Measurements from ENCODE around the gene CAPN10. TPM values are rescaled to one million over a fixed set of nuclear protein-coding genes. Genes with fewer than 3 reads are reported as not detected.

The CAPN10 gene
- total RNA-seq, 3 donors from 2014 or later = 38.2 to 43.4 (median 41.1) TPM

- H3K36me3 Mint-ChIP-seq (ENCODE audit: insufficient read depth) = no peaks in the 10 kb centered on the region
- DNase-seq = no peak
- no peaks in the 10 kb centered on the region for H3K9me3 Mint-ChIP-seq
- ATAC-seq = no peak
- peaks cover 4% of the 10 kb centered on the region for H3K27me3 Mint-ChIP-seq (ENCODE audit: low read depth)
- H3K4me1 Mint-ChIP-seq (ENCODE audit: low read depth) = no peaks in the 10 kb centered on the region
- no peak overlapping the region for H3K4me3 Mint-ChIP-seq
Observed at GRCh38 chr2:240642806-240643092, 56.2 kb downstream of the CAPN10 start.

- Mint-ChIP-seq H3K27me3 (ENCODE audit: low read depth) (peaks cover 9% of the 10 kb centered on the region), H3K9me3 (no peaks in the 10 kb centered on the region), H3K4me3 (no peak overlapping the region), H3K4me1 (ENCODE audit: low read depth) (no peaks in the 10 kb centered on the region), H3K36me3 (ENCODE audit: insufficient read depth) (no peaks in the 10 kb centered on the region)
- ATAC-seq (no peak), DNase-seq (no peak)
Observed at GRCh38 chr2:240643093-240643810, 56.7 kb downstream of the CAPN10 start.

- Mint-ChIP-seq H3K27me3 (ENCODE audit: low read depth) (peaks cover 12% of the 10 kb centered on the region), H3K4me3 (no peak overlapping the region), H3K9me3 (no peaks in the 10 kb centered on the region), H3K36me3 (ENCODE audit: insufficient read depth) (no peaks in the 10 kb centered on the region), H3K4me1 (ENCODE audit: low read depth) (no peaks in the 10 kb centered on the region)
- ATAC-seq (no peak), DNase-seq (no peak)
Observed at GRCh38 chr2:240643811-240644150, 57.2 kb downstream of the CAPN10 start.

- H3K27me3 Mint-ChIP-seq (ENCODE audit: low read depth) = peaks cover 16% of the 10 kb centered on the region
- H3K4me3 Mint-ChIP-seq = no peak overlapping the region
- no peak for DNase-seq
- no peaks in the 10 kb centered on the region for H3K36me3 Mint-ChIP-seq (ENCODE audit: insufficient read depth)
- no peaks in the 10 kb centered on the region for H3K9me3 Mint-ChIP-seq
- no peak for ATAC-seq
- H3K4me1 Mint-ChIP-seq (ENCODE audit: low read depth) = no peaks in the 10 kb centered on the region
Observed at GRCh38 chr2:240644171-240644651, 57.7 kb downstream of the CAPN10 start.

GRCh38 chr2:240644859-240645301 is 58.3 kb downstream of the CAPN10 start:
- no peaks in the 10 kb centered on the region for H3K9me3 Mint-ChIP-seq
- ATAC-seq = no peak
- no peak for DNase-seq

GRCh38 chr2:240645346-240645745 is 58.8 kb downstream of the CAPN10 start:
- Mint-ChIP-seq H3K36me3 (ENCODE audit: insufficient read depth) (no peaks in the 10 kb centered on the region), H3K4me1 (ENCODE audit: low read depth) (no peaks in the 10 kb centered on the region), H3K9me3 (no peaks in the 10 kb centered on the region), H3K27me3 (ENCODE audit: low read depth) (peaks cover 21% of the 10 kb centered on the region), H3K4me3 (no peak overlapping the region)
- DNase-seq = no peak
- ATAC-seq = no peak

More at GRCh38 chr2:240644859-240645301, 58.3 kb downstream of the CAPN10 start:
- Mint-ChIP-seq H3K4me1 (ENCODE audit: low read depth) (no peaks in the 10 kb centered on the region), H3K4me3 (no peak overlapping the region), H3K27me3 (ENCODE audit: low read depth) (peaks cover 20% of the 10 kb centered on the region), H3K36me3 (ENCODE audit: insufficient read depth) (no peaks in the 10 kb centered on the region)

- H3K27me3 Mint-ChIP-seq (ENCODE audit: low read depth) = peaks cover 23% of the 10 kb centered on the region
- no peaks in the 10 kb centered on the region for H3K9me3 Mint-ChIP-seq
- no peak for DNase-seq
- ATAC-seq = peak in 1 of 2 donors; percentile 32
- H3K36me3 Mint-ChIP-seq (ENCODE audit: insufficient read depth) = no peaks in the 10 kb centered on the region
- no peaks in the 10 kb centered on the region for H3K4me1 Mint-ChIP-seq (ENCODE audit: low read depth)
- H3K4me3 Mint-ChIP-seq = no peak overlapping the region
Observed at GRCh38 chr2:240645801-240646175, 59.3 kb downstream of the CAPN10 start.

GRCh38 chr2:240646176-240646899 is 59.8 kb downstream of the CAPN10 start:
- Mint-ChIP-seq H3K36me3 (ENCODE audit: insufficient read depth) (no peaks in the 10 kb centered on the region), H3K9me3 (no peaks in the 10 kb centered on the region), H3K4me3 (no peak overlapping the region), H3K27me3 (ENCODE audit: low read depth) (peaks cover 27% of the 10 kb centered on the region), H3K4me1 (ENCODE audit: low read depth) (no peaks in the 10 kb centered on the region)
- no peak for ATAC-seq
- DNase-seq = no peak

- no peaks in the 10 kb centered on the region for H3K36me3 Mint-ChIP-seq (ENCODE audit: insufficient read depth)
- DNase-seq = no peak
- ATAC-seq = no peak
- no peaks in the 10 kb centered on the region for H3K9me3 Mint-ChIP-seq
- H3K27me3 Mint-ChIP-seq (ENCODE audit: low read depth) = peaks cover 31% of the 10 kb centered on the region
- H3K4me3 Mint-ChIP-seq = no peak overlapping the region
- H3K4me1 Mint-ChIP-seq (ENCODE audit: low read depth) = no peaks in the 10 kb centered on the region
Observed at GRCh38 chr2:240646900-240647502, 60.5 kb downstream of the CAPN10 start.

GRCh38 chr2:240647503-240648154 is 61.1 kb downstream of the CAPN10 start:
- no peak for DNase-seq
- no peak overlapping the region for H3K4me3 Mint-ChIP-seq
- H3K4me1 Mint-ChIP-seq (ENCODE audit: low read depth) = no peaks in the 10 kb centered on the region
- ATAC-seq = no peak
- no peaks in the 10 kb centered on the region for H3K36me3 Mint-ChIP-seq (ENCODE audit: insufficient read depth)
- H3K27me3 Mint-ChIP-seq (ENCODE audit: low read depth) = peaks cover 34% of the 10 kb centered on the region
- no peaks in the 10 kb centered on the region for H3K9me3 Mint-ChIP-seq

- H3K27me3 Mint-ChIP-seq (ENCODE audit: low read depth) = peaks cover 36% of the 10 kb centered on the region
- H3K36me3 Mint-ChIP-seq (ENCODE audit: insufficient read depth) = no peaks in the 10 kb centered on the region
- H3K9me3 Mint-ChIP-seq = no peaks in the 10 kb centered on the region
- DNase-seq (no peak), ATAC-seq (no peak)
- H3K4me3 Mint-ChIP-seq = no peak overlapping the region
- H3K4me1 Mint-ChIP-seq (ENCODE audit: low read depth) = no peaks in the 10 kb centered on the region
Observed at GRCh38 chr2:240648155-240648649, 61.7 kb downstream of the CAPN10 start.

Other genes with a start within 250 kb of the CAPN10 start
- gene GPC1, start 151.1 kb upstream of the CAPN10 start, total RNA-seq = 1 to 10 TPM; 3.7 to 6.3 (median 5.9) TPM
- 10 to 100 TPM; 15.7 to 17.2 (median 15.8) TPM for gene ANKMY1, start 28.7 kb upstream of the CAPN10 start, total RNA-seq
- 1 to 10 TPM; 5.7 to 6.1 (median 5.9) TPM for gene DUSP28, start 26.4 kb upstream of the CAPN10 start, total RNA-seq
- gene RNPEPL1, start 18.2 kb upstream of the CAPN10 start, total RNA-seq = 10 to 100 TPM; 40.9 to 46.0 (median 42.9) TPM
- gene GPR35, start 38.7 kb downstream of the CAPN10 start, total RNA-seq = 1 to 10 TPM; 3.0 to 3.5 (median 3.3) TPM
- not detected for gene AQP12B, start 96.2 kb downstream of the CAPN10 start, total RNA-seq
- not detected for gene AQP12A, start 105.1 kb downstream of the CAPN10 start, total RNA-seq
- 1 to 10 TPM; 2.5 to 4.5 (median 3.1) TPM for gene KIF1A, start 233.5 kb downstream of the CAPN10 start, total RNA-seq

All from activated T-cell treated with anti-CD3 and anti-CD28 coated beads, Interleukin-2, amount 50 U/mL, for 4 hours (primary cell).